Measurements from ENCODE around the gene MRPL22.
A peak's percentile ranks its signal among the peaks of the same experiment; 100 is the strongest.
"Not testable (repeated sequence)": the region's sequence is repeated elsewhere in the genome, so short reads cannot be mapped to it uniquely, and the experiment has no call there.

Gene MRPL22

GRCh38 chr5:154900066-154900465 is 40.8 kb upstream of the MRPL22 start:
- TF ChIP-seq OSR1 (CRISPR knock-in tag; IDR thresholded peaks at IDR 0.05) (no peak), ZNF70 (CRISPR knock-in tag; IDR thresholded peaks at IDR 0.05) (no peak), ZFP30 (CRISPR knock-in tag; IDR thresholded peaks at IDR 0.05) (no peak), BACH2 (CRISPR knock-in tag; IDR thresholded peaks at IDR 0.05; ENCODE audit: borderline replicate concordance) (no peak), ZFP3 (CRISPR knock-in tag; IDR thresholded peaks at IDR 0.05) (no peak), GLIS3 (CRISPR knock-in tag; IDR thresholded peaks at IDR 0.05) (no peak), ZNF565 (CRISPR knock-in tag; conservative IDR thresholded peaks at IDR 0.05; ENCODE audit: low read depth) (no peak), ESRRG (CRISPR knock-in tag; IDR thresholded peaks at IDR 0.05) (no peak), CSDC2 (CRISPR knock-in tag; IDR thresholded peaks at IDR 0.05) (no peak)
- TF ChIP-seq, protein P1, sequence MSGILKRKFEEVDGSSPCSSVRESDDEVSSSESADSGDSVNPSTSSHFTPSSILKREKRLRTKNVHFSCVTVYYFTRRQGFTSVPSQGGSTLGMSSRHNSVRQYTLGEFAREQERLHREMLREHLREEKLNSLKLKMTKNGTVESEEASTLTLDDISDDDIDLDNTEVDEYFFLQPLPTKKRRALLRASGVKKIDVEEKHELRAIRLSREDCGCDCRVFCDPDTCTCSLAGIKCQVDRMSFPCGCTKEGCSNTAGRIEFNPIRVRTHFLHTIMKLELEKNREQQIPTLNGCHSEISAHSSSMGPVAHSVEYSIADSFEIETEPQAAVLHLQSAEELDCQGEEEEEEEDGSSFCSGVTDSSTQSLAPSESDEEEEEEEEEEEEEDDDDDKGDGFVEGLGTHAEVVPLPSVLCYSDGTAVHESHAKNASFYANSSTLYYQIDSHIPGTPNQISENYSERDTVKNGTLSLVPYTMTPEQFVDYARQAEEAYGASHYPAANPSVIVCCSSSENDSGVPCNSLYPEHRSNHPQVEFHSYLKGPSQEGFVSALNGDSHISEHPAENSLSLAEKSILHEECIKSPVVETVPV (CRISPR knock-in tag; IDR thresholded peaks at IDR 0.05), result no peak
- TF ChIP-seq, protein P2, sequence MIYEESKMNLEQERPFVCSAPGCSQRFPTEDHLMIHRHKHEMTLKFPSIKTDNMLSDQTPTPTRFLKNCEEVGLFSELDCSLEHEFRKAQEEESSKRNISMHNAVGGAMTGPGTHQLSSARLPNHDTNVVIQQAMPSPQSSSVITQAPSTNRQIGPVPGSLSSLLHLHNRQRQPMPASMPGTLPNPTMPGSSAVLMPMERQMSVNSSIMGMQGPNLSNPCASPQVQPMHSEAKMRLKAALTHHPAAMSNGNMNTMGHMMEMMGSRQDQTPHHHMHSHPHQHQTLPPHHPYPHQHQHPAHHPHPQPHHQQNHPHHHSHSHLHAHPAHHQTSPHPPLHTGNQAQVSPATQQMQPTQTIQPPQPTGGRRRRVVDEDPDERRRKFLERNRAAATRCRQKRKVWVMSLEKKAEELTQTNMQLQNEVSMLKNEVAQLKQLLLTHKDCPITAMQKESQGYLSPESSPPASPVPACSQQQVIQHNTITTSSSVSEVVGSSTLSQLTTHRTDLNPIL (CRISPR knock-in tag; IDR thresholded peaks at IDR 0.05; ENCODE audit: low read depth), result no peak
- TF ChIP-seq, protein P3, sequence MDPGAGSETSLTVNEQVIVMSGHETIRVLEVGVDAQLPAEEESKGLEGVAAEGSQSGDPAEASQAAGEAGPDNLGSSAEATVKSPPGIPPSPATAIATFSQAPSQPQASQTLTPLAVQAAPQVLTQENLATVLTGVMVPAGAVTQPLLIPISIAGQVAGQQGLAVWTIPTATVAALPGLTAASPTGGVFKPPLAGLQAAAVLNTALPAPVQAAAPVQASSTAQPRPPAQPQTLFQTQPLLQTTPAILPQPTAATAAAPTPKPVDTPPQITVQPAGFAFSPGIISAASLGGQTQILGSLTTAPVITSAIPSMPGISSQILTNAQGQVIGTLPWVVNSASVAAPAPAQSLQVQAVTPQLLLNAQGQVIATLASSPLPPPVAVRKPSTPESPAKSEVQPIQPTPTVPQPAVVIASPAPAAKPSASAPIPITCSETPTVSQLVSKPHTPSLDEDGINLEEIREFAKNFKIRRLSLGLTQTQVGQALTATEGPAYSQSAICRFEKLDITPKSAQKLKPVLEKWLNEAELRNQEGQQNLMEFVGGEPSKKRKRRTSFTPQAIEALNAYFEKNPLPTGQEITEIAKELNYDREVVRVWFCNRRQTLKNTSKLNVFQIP (CRISPR knock-in tag; IDR thresholded peaks at IDR 0.05; ENCODE audit: borderline replicate concordance, low read depth), result no peak
- no peak for ATAC-seq

- ATAC-seq, result no peak
- TF ChIP-seq TCF4 (CRISPR knock-in tag; IDR thresholded peaks at IDR 0.05; ENCODE audit: borderline replicate concordance) (peak; percentile 56; the same call in 1 of the 2 replicates), ARNTL (CRISPR knock-in tag; IDR thresholded peaks at IDR 0.05; ENCODE audit: borderline replicate concordance, low read depth) (no peak), PATZ1 (CRISPR knock-in tag; IDR thresholded peaks at IDR 0.05; ENCODE audit: borderline replicate concordance) (no peak), BACH2 (CRISPR knock-in tag; IDR thresholded peaks at IDR 0.05; ENCODE audit: borderline replicate concordance) (no peak)
Measured at GRCh38 chr5:154901276-154901675, 39.6 kb upstream of the MRPL22 start.

- no peak for TF ChIP-seq RARB (CRISPR knock-in tag; IDR thresholded peaks at IDR 0.05)
- ATAC-seq, result no peak
Measured at GRCh38 chr5:154901913-154902312, 39.0 kb upstream of the MRPL22 start.

DNA sequence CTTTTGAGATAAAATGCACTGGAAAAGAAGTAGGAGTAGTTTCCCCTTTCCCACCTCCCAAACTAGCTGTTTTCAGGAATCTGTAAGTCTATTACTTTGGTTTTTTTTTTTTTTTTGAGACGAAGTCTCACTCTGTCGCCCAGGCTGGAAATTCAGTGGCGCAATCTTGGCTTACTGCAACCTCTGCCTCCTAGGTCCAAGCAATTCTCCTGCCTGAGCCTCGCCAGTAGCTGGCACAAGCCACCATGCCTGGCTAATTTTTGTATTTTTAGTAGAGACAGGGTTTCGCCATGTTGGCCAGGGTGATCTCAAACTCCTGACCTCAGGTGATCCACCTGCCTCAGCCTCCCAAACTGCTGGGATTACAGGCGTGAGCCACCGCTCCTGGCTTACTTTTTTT is 35.3 kb upstream of the MRPL22 start:
- ATAC-seq, result not testable (repeated sequence)

DNA sequence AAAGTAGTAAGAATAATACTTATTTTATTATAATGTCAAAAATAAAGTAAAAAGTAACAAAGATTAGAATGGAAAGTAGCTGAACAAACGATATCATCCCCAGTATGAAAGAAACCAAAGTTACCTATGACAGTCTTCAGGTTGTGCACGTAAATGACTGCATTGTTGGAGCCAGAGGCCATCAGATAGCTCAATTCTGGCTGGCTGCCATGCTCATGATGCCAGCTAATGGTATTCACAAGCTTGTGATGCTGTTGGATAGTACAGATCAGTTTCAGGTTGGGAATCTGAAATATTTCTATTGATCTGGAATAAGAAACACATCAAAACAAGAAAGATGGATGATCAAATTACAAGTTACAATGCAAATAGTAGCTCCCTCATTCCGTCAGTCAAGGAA is 24.0 kb upstream of the MRPL22 start:
- TF ChIP-seq ZNF565 (CRISPR knock-in tag; conservative IDR thresholded peaks at IDR 0.05; ENCODE audit: low read depth) (no peak), ARNTL (CRISPR knock-in tag; IDR thresholded peaks at IDR 0.05; ENCODE audit: borderline replicate concordance, low read depth) (no peak), PATZ1 (CRISPR knock-in tag; IDR thresholded peaks at IDR 0.05; ENCODE audit: borderline replicate concordance) (no peak), GLIS3 (CRISPR knock-in tag; IDR thresholded peaks at IDR 0.05) (no peak), ISL1 (CRISPR knock-in tag; IDR thresholded peaks at IDR 0.05) (no peak), ZC3H10 (CRISPR knock-in tag; IDR thresholded peaks at IDR 0.05) (no peak), TCF4 (CRISPR knock-in tag; IDR thresholded peaks at IDR 0.05; ENCODE audit: borderline replicate concordance) (no peak), RARB (CRISPR knock-in tag; IDR thresholded peaks at IDR 0.05) (no peak)
- TF ChIP-seq, protein P2 (CRISPR knock-in tag; IDR thresholded peaks at IDR 0.05; ENCODE audit: low read depth), result no peak
- TF ChIP-seq, protein P3 (CRISPR knock-in tag; IDR thresholded peaks at IDR 0.05; ENCODE audit: borderline replicate concordance, low read depth), result no peak
- no peak for ATAC-seq

Measured in SK-N-SH treated with all-trans-retinoic acid at 6 μM for 48 hours (cell line).